ENCODE results near the gene GALE. TPM values are rescaled to one million over a fixed set of nuclear protein-coding genes. Genes with fewer than 3 reads are reported as not detected.

Gene GALE
- total RNA-seq, result 39.7 and 44.4 TPM in 2 replicates

DNA sequence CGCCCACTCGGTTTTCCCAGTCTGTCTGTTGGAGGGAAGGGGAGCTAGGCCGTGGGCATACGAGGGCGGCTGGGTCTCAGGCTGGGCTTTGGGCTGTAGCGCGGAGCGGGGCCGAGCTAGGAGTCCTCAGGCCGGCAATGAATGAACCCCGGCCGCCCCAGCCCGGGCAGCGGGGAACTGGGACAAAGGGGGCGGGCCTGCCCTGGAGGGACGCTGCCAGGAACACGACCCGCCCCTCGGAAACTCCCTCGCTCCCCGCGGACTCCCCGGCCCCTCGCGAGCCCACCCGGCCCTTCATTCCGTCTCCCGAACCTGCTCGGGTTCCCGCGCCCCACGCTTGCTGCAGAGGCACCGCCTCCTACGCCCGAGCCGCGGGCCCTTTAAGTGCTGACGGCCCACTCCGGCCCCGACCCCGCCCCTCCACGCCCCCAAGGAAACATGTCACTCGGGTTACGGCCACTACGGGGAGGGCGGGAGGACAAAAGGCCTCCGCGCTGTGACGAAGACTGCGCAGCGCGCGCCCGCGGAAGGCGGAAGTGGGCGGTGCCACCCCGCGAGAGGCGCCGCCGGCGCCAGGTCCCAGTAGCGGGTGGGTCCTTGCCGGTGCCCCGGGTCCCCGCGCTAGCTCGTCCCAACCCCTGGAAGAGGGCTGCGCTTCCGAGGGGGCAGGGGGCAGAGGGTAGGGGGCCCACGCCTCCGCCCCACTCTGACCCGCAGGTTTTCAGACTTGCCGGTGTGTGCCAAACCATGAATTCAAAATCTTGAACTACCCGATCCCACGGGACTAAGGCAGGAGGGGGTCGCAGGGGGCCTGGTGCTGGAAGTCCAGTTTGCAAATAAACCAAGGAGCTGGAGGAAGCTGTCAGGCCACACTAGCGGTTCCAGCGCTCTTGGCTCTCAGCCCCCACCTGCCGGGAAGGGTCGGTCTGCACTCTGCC lies at the start of gene GALE:
TSS of gene GALE (minus strand) at position 355 of the 938 bp plus-strand sequence. CDS start 1,747 bp downstream, outside the sequence.

GRCh38 chr1:23825076-23825761 lies 24.7 kb upstream of the GALE start, which contains the start of gene HMGCL:
Gene HMGCL (minus strand): TSS chr1:23825429. CDS start chr1:23825415, 14 bp downstream.

DNA sequence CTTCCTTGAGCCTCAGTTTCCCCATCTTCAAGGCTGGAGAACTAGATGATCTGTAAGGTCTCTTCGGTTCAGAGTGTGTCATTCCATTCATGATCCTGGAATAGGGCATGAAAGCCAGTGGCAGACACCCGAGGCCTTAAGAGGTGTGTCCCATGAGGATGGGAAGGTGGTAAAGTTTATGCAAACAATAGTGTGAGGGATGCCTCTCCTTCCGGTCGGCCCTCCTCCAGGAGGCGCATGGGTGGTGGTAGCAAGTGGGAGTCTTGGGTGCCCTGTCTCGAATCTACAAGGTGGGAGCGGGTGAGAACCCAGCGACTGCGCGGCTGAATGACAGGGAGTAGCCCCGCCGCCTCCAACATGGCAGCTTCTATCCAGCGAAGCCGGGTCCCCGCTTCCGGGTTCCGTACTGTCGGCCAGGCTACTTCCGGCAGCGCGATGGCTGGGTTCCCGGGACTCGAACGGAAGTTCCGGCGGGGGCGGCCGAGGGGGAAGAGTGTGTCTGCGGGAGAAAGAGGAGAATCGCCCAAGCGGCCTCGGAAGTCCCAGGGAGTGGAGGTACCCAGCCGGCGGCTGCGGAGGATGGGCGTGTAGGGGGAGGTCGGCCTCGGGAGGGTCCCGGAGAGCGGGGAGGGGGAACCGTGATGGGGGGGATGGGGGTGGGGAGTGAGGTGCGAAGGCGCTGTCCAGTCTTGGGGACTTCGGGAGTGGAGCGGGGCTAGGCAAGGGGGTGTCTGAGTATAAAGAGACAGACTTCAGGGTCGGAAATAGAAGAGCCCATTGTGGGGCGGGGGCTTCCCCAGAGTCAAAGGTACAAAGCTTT lies 9.6 kb downstream of the GALE start, which contains the start of gene LYPLA2:
TSS of gene LYPLA2 (plus strand) at position 450 of the 820 bp plus-strand sequence. CDS start 1,538 bp downstream, outside the sequence.

GRCh38 chr1:23777979-23778814 lies 22.4 kb downstream of the GALE start, which contains the start of gene PITHD1:
Gene PITHD1 (plus strand): TSS chr1:23778418. CDS start chr1:23778516, 98 bp downstream.

Other genes starting within 250 kb of the GALE start
- gene ID3, start 241.3 kb downstream of the GALE start, total RNA-seq, result 290 and 390 TPM in 2 replicates
- gene RPL11, start 108.9 kb downstream of the GALE start, total RNA-seq, result 1,057 and 1,406 TPM in 2 replicates
- 14.7 and 23.9 TPM in 2 replicates for gene ELOA, start 57.3 kb downstream of the GALE start, total RNA-seq
- gene PITHD1, start 22.3 kb downstream of the GALE start, total RNA-seq, result 26.7 and 41.0 TPM in 2 replicates
- 88.1 and 94.1 TPM in 2 replicates for gene LYPLA2, start 9.6 kb downstream of the GALE start, total RNA-seq
- 38.2 and 50.2 TPM in 2 replicates for gene HMGCL, start 24.7 kb upstream of the GALE start, total RNA-seq
- 9.7 and 15.2 TPM in 2 replicates for gene FUCA1, start 67.5 kb upstream of the GALE start, total RNA-seq
- gene CNR2, start 112.6 kb upstream of the GALE start, total RNA-seq, result not detected in 2 replicates
- gene PNRC2, start 159.1 kb upstream of the GALE start, total RNA-seq, result 95.4 and 103 TPM in 2 replicates
- gene SRSF10, start 179.6 kb upstream of the GALE start, total RNA-seq, result 70.4 and 135 TPM in 2 replicates